Mucosa of descending colon (tissue), 3 donors: Measurements from ENCODE around the gene EXOC3. TPM values are rescaled to one million over a fixed set of nuclear protein-coding genes. Genes with fewer than 3 reads are reported as not detected.

Experiments used
- ATAC-seq: fragments of 200-7000 bp; cut with Tn5 transposase; one replicate; pipeline ENCODE4 v1.9.1; 2020; ENCODE audit warnings: mild to moderate bottlenecking, moderate library complexity
- DNase-seq, 3 donors: peaks; one replicate each; pipeline ENCODE4 v3.0.0-alpha.2; 2020
- H3K36me3 ChIP-seq: fragments of 200-600 bp; one replicate; pipeline ENCODE4 v1.8.0; 2021; ENCODE audit warnings: low read depth, mild to moderate bottlenecking
- H3K4me1 ChIP-seq: fragments of 200-600 bp; one replicate; pipeline ENCODE4 v1.8.0; 2021; ENCODE audit warnings: low read depth, mild to moderate bottlenecking
- H3K4me3 ChIP-seq: fragments of 200-600 bp; one replicate; pipeline ENCODE4 v1.8.0; 2021; ENCODE audit warnings: mild to moderate bottlenecking
- H3K9me3 ChIP-seq: fragments of 200-600 bp; one replicate; pipeline ENCODE4 v1.8.0; 2021; ENCODE audit warnings: mild to moderate bottlenecking
- intact Hi-C, 2 donors: fragments of 100-400 bp; cut with DNase I in 1 of 2; cut with micrococcal nuclease in 1 of 2; formaldehyde crosslinking; loops; one replicate each; pipeline versions ENCODE4 v1.11.0 to v1.11.1; 2022; cut with DNase I, micrococcal nuclease
- total RNA-seq, 3 donors: library from RNA; stranded (reverse); fragmentation: NEBNext Ultra II Directional in 2 of 3; extraction: Animal tissue kit (Norgen Biotek cat#: 25700) in 2 of 3; gene quantifications; one replicate each; pipeline versions ENCODE4 v1.2.1 to v1.2.4, GENCODE V29; 2021 to 2023
- TF ChIP-seq, protein P1 (sequence below): fragments of 200-600 bp; IDR thresholded peaks from one replicate; pipeline ENCODE4 v1.8.0; 2022; ENCODE audit warnings: antibody characterized with exemption, mild to moderate bottlenecking
- donor health status: DM: no; HTN: no; CAD: no; lungs with moderate emphysema.
- donor health status: DM: no; HTN: no; CAD: no.
- donor health status: DM: no; HTN: yes; CAD: no.

EXOC3 gene
- total RNA-seq, 3 donors from 2014 or later: 67.0 to 89.1 (median 76.8) TPM

DNA sequence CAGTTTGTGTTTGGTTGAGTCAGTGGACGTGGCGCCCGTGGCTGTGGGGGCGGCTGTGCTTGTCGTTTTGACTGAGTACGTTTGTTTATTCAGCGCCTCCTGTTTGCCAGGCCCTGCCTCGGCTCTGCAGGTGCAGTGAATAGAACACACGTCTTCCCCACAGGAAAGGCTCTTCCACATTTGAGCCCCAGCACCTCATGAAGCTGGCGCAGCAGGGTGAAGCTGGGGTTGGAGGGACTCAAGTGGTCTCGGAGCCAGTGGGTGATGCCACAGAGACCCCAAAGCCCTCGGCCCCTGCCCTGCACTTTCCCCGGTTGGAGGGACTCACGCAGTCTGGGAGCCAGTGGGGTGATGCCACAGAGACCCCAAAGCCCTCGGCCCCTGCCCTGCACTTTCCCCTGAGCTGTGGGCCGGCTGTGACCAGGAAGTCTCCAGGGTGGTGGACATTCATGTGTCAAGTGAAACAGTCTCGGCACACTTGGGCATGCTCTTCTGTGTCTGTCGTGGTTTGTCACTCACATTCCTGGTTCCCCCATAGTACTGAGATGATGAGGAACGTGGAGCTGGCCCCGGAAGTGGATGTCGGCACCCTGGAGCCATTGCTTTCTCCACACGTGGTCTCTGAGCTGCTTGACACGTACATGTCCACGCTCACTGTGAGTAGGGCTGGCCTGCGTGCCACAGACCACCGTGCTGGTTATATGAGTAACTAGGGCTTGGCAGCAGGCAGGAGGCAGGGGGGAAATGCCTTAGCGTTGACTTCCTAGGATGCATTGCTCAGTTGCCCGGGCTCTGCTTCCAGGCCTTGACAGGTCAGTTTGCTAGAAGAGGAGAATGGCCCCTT lies 13.6 kb downstream of the EXOC3 start:
- TF ChIP-seq, protein P1, sequence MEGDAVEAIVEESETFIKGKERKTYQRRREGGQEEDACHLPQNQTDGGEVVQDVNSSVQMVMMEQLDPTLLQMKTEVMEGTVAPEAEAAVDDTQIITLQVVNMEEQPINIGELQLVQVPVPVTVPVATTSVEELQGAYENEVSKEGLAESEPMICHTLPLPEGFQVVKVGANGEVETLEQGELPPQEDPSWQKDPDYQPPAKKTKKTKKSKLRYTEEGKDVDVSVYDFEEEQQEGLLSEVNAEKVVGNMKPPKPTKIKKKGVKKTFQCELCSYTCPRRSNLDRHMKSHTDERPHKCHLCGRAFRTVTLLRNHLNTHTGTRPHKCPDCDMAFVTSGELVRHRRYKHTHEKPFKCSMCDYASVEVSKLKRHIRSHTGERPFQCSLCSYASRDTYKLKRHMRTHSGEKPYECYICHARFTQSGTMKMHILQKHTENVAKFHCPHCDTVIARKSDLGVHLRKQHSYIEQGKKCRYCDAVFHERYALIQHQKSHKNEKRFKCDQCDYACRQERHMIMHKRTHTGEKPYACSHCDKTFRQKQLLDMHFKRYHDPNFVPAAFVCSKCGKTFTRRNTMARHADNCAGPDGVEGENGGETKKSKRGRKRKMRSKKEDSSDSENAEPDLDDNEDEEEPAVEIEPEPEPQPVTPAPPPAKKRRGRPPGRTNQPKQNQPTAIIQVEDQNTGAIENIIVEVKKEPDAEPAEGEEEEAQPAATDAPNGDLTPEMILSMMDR: no peak
- peaks cover 5% of the 10 kb centered on the region for H3K36me3 ChIP-seq
- H3K9me3 ChIP-seq: peaks cover 6% of the 10 kb centered on the region
- DNase-seq: peak in 1 of 3 donors; percentile 14
- intact Hi-C loops: no loop called here
- ATAC-seq: no peak
- H3K4me3 ChIP-seq: no peak overlapping the region
- no peaks in the 10 kb centered on the region for H3K4me1 ChIP-seq

DNA sequence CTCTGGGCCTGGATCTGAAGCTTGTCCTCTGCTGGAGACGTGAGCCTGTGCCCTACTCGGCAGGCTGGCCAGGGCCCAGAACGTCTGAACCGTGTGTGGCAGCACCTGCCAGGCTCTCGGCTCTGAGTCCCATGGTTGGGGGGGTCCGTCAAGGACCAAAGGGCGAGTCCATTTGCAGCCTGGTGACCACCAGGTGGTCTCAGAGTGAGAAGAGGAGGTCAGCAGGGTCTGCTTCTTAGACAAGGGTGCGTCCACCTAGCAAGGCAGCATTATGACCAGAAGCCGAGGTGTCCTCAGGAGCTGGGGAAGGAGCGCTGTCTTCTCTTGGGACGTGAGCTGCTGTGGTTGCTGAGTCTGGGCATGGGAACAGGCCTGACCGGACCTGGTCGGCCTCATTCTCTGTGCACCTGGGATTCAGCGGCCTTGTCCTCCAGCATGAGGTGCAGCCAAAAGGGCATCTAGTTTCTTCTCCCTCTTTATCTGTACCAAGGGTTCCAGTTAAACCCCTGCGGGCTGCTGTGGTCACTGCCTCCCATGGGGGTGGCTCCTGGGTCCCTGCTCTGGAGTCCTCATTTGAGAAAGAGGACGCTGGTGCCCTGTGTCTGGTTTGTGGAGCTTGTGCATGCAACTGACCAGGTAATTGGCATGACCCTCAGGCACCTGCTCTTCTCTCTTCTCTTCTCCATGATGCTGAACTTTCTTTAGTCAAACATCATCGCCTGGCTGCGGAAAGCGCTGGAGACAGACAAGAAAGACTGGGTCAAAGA lies 14.4 kb downstream of the EXOC3 start:
- no peak overlapping the region for H3K4me3 ChIP-seq
- intact Hi-C loops: no loop called here
- H3K9me3 ChIP-seq: no peaks in the 10 kb centered on the region
- no peak for ATAC-seq
- DNase-seq: no peak
- H3K4me1 ChIP-seq: no peaks in the 10 kb centered on the region
- peaks cover 11% of the 10 kb centered on the region for H3K36me3 ChIP-seq
- TF ChIP-seq, protein P1: no peak

DNA sequence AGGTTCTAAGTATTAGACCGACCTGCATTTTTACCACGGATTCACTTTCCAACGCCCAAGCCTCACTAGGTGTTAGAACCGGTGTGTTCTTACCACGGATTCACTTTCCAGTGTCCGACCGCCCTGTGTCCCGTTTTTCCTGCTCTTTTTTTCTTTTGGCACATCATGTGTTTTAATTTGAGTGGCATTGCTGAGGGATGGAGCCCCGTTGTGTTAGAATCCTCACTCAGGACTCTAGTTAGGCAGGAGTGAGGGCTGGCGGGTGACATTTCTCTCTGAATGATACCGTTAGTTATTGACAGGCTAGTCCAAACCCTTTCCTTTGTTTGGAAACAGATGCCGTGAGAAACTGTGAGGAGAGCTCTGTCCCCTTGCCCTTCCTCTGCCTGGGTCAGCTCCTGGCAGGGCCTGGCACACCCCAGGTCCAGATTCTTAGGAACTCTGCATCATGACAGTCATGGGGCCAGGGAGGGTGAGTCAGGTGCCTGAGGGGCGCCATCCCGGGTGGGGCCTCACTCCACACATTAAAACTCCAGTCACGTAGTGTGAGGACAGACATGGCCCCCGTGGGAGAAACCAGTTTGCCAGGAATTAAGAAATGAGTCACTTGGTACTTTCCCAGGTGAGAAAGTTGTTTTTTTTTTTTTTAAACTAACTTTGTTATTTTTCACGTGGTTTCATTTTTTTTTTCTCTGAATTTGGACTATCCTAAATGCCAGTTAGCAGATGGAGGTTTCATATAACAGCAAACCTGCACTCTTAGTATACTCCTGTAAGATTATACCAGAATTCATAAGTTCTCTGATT lies 15.8 kb downstream of the EXOC3 start:
- Histone ChIP-seq H3K4me3 (no peak overlapping the region), H3K36me3 (peaks cover 17% of the 10 kb centered on the region), H3K9me3 (no peaks in the 10 kb centered on the region), H3K4me1 (no peaks in the 10 kb centered on the region)
- intact Hi-C loops: no loop called here
- no peak for ATAC-seq
- DNase-seq: peak in 1 of 3 donors; percentile 13
- TF ChIP-seq, protein P1: no peak

DNA sequence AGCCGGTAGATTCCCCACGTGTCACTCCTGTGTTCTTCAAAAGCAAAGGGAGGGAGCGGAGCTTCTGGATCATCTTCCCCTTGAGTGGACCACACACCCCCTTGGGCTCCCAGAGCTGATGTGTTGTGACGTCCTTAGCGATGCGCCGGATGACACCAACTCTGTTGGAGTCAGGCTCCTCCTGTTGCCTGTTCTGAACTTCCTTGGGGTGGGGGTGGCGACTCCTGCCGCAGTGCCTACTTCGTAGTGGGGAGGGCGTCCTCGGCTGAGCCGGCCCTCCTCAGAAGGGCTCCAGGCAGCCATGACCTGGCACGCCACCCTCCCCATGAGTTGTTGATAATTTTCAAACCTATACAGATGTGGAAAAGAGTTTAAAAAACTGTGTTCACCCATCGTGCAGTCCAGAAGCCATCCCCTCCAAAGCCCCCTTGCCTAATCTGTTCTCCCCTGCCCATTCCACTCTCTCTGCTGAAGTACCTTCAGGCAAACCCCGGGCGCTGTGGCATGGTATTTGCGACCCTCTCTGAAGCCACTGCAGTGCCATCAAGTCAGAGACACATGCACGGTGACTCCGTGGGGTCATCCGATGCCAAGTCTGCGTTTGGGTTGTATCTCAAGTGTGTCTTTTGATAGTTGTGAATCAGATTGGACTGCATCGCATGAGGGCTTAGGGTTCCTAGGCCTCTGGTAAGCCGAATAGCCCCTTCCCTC lies 16.7 kb downstream of the EXOC3 start:
- intact Hi-C loops: no loop called here
- ATAC-seq (no peak), DNase-seq (peak in 1 of 3 donors; percentile 14)
- no peak overlapping the region for H3K4me3 ChIP-seq
- H3K4me1 ChIP-seq: no peaks in the 10 kb centered on the region
- H3K9me3 ChIP-seq: no peaks in the 10 kb centered on the region
- TF ChIP-seq, protein P1: no peak
- H3K36me3 ChIP-seq: peaks cover 17% of the 10 kb centered on the region

DNA sequence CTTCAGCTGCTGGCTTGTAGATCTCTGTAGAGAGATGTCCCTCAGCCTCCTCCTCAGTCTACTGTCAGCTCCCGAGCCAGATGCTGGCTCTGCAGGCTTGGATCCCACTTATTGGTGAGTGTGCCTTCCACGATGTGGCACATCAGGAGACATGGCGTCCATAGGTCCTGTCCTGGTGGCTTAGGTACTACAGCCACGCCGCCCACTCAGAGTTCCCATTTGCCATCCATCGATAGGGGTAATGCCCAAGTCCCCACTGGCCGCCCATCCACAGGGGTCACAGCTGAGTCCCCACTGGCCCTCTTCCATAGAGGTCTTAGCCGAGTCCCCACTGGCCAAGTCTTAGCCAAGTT lies 17.3 kb downstream of the EXOC3 start:
- H3K4me3 ChIP-seq: no peak overlapping the region
- intact Hi-C loops: no loop called here
- peaks cover 18% of the 10 kb centered on the region for H3K36me3 ChIP-seq
- TF ChIP-seq, protein P1: no peak
- H3K4me1 ChIP-seq: no peaks in the 10 kb centered on the region
- H3K9me3 ChIP-seq: no peaks in the 10 kb centered on the region
- DNase-seq (no peak), ATAC-seq (no peak)
